ENCODE data around the gene SLIT3. TPM values are rescaled to one million over a fixed set of nuclear protein-coding genes. Genes with fewer than 3 reads are reported as not detected.

Gene SLIT3
- total RNA-seq, 2 experiments from 2014 or later = not detected

DNA sequence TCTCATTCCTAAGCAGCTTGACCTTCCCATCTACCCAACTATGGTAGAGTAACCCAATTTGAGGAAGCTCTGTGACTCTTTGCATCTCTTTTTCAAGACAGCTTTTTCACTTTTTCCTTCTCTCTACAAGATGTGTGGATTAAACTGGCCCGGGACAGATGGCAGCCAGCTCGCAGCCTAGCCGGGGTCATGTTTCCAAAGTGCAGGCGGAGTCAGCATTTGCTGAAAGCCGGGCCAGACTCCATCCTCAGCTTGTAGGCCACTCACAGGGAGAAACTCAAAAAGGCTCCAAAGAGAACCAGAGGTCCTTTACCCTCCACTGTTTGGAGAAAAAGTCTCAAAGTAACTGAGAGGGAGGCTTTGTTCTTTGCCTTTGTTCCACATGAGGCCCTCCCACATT, 435.0 kb downstream of the SLIT3 start:
- no peak for DNase-seq
- Histone ChIP-seq H3K27me3 (ENCODE audit: control insufficient read depth in 1 of 2, insufficient read depth in 2 of 2, low read length in 2 of 2) (no peaks in the 10 kb centered on the region), H3K9me3 (ENCODE audit: control insufficient read depth in 1 of 2, insufficient read depth in 1 of 2, low read length in 2 of 2) (no peaks in the 10 kb centered on the region), H3K4me3 (ENCODE audit: low read length) (no peak overlapping the region), H3K4me1 (ENCODE audit: insufficient read depth, low read length) (no peaks in the 10 kb centered on the region), H3K27ac (ENCODE audit: low read depth in 1 of 2, low read length in 2 of 2) (no peak overlapping the region), H3K36me3 (ENCODE audit: insufficient read depth, low read length) (no peaks in the 10 kb centered on the region)
- H3K36me3 Mint-ChIP-seq (ENCODE audit: low read depth) = no peaks in the 10 kb centered on the region
- CTCF ChIA-PET = no interaction called here
- ATAC-seq (ENCODE audit: poor library complexity) = no peak
- no peaks in the 10 kb centered on the region for H3K9me3 Mint-ChIP-seq
- POLR2A ChIA-PET = no interaction called here
- no peaks in the 10 kb centered on the region for H3K4me1 Mint-ChIP-seq (ENCODE audit: low read depth)
- no peaks in the 10 kb centered on the region for H3K27me3 Mint-ChIP-seq
- no peak overlapping the region for H3K27ac Mint-ChIP-seq
- H3K4me3 Mint-ChIP-seq = no peak overlapping the region
- no peak for TF ChIP-seq CTCF (IDR thresholded peaks at IDR 0.05)
- intact Hi-C loops (cut with DNase I, micrococcal nuclease) = no loop called here

DNA sequence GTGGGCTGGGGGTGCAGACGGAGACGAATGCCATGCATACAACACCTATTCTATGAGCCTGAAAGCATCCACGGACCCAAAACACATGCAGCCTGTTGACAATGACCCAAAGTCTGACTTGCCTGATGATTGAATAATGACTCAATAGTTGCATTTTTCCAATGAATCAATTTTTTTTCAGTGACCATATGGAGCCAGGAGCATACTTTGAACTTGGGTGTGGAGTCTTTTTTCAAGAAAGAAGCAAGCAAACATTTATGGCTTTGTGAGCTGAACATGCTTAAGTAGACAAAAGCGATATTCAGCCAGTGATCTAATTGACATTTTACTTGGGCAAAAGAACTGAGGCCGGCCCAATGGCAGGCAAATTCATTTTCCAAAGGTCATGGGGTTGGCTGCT, 437.9 kb downstream of the SLIT3 start:
- no peaks in the 10 kb centered on the region for H3K4me1 Mint-ChIP-seq (ENCODE audit: low read depth)
- H3K27me3 Mint-ChIP-seq = no peaks in the 10 kb centered on the region
- no peak for DNase-seq
- no peaks in the 10 kb centered on the region for H3K36me3 Mint-ChIP-seq (ENCODE audit: low read depth)
- H3K9me3 Mint-ChIP-seq = no peaks in the 10 kb centered on the region
- Histone ChIP-seq H3K27ac (ENCODE audit: low read depth in 1 of 2, low read length in 2 of 2) (no peak overlapping the region), H3K9me3 (ENCODE audit: control insufficient read depth in 1 of 2, insufficient read depth in 1 of 2, low read length in 2 of 2) (peaks cover 0 to 4% of the 10 kb centered on the region in 2 experiments), H3K4me3 (ENCODE audit: low read length) (no peak overlapping the region), H3K36me3 (ENCODE audit: insufficient read depth, low read length) (no peaks in the 10 kb centered on the region), H3K4me1 (ENCODE audit: insufficient read depth, low read length) (no peaks in the 10 kb centered on the region), H3K27me3 (ENCODE audit: control insufficient read depth in 1 of 2, insufficient read depth in 2 of 2, low read length in 2 of 2) (no peaks in the 10 kb centered on the region)
- H3K27ac Mint-ChIP-seq = no peak overlapping the region
- no peak for ATAC-seq (ENCODE audit: poor library complexity)
- ChIA-PET POLR2A (no interaction called here), CTCF (no interaction called here)
- intact Hi-C loops (cut with DNase I, micrococcal nuclease) = no loop called here
- no peak overlapping the region for H3K4me3 Mint-ChIP-seq
- no peak for TF ChIP-seq CTCF (IDR thresholded peaks at IDR 0.05)

- no peaks in the 10 kb centered on the region for H3K4me1 ChIP-seq (ENCODE audit: insufficient read depth, low read length)
- POLR2A ChIA-PET = no interaction called here
- no peak overlapping the region for H3K27ac Mint-ChIP-seq
- no peaks in the 10 kb centered on the region for H3K9me3 Mint-ChIP-seq
- intact Hi-C loops (cut with DNase I, micrococcal nuclease) = no loop called here
- no peaks in the 10 kb centered on the region for H3K36me3 Mint-ChIP-seq (ENCODE audit: low read depth)
- no peak overlapping the region for H3K27ac ChIP-seq (ENCODE audit: low read depth in 1 of 2, low read length in 2 of 2)
- peaks cover 0 to 4% of the 10 kb centered on the region in 2 experiments for H3K9me3 ChIP-seq (ENCODE audit: control insufficient read depth in 1 of 2, insufficient read depth in 1 of 2, low read length in 2 of 2)
- CTCF ChIA-PET = no interaction called here
- ATAC-seq (ENCODE audit: poor library complexity) (no peak), DNase-seq (no peak)
- no peak overlapping the region for H3K4me3 Mint-ChIP-seq
- no peak overlapping the region for H3K4me3 ChIP-seq (ENCODE audit: low read length)
- no peaks in the 10 kb centered on the region for H3K4me1 Mint-ChIP-seq (ENCODE audit: low read depth)
- H3K36me3 ChIP-seq (ENCODE audit: insufficient read depth, low read length) = no peaks in the 10 kb centered on the region
- no peak for TF ChIP-seq CTCF (IDR thresholded peaks at IDR 0.05)
- no peaks in the 10 kb centered on the region for H3K27me3 Mint-ChIP-seq
- no peaks in the 10 kb centered on the region for H3K27me3 ChIP-seq (ENCODE audit: control insufficient read depth in 1 of 2, insufficient read depth in 2 of 2, low read length in 2 of 2)
These were observed 440.4 kb downstream of the SLIT3 start for GRCh38 chr5:168860503-168860902.
